GM23338 (cell line): ENCODE measurements around the gene CACNB2.

Source experiments
- CREB1 ChIP-seq: fragments of 250-450 bp; sonication (Bioruptor Pico); IDR thresholded peaks from 2 replicates; pipeline ENCODE4 v1.5.0; 2020; ENCODE audit warnings: low read depth, mild to moderate bottlenecking, moderate library complexity
- CTCF ChIP-seq, 2 experiments: fragments of 200-600 bp in 1 of 2; sonication (generic) in 1 of 2; conservative IDR thresholded peaks; 2 replicates each; pipeline versions ENCODE4 v1.5.1 to v1.6.1; 2016 to 2017; ENCODE audit warnings: antibody characterized with exemption in 2 of 2, low read depth in 2 of 2, mild to moderate bottlenecking in 2 of 2, moderate library complexity in 1 of 2
- EZH2 ChIP-seq: fragments of 200-600 bp; sonication (generic); IDR thresholded peaks from one replicate; pipeline ENCODE4 v1.8.0; 2017; ENCODE audit warnings: antibody characterized with exemption, mild to moderate bottlenecking, low read depth; ENCODE audit not compliant: unreplicated experiment
- JUNB ChIP-seq: IDR thresholded peaks from one replicate; pipeline ENCODE4 v1.6.1; 2016; ENCODE audit warnings: antibody characterized with exemption; ENCODE audit not compliant: unreplicated experiment
- NANOG ChIP-seq: IDR thresholded peaks from 2 replicates; pipeline ENCODE4 v1.6.1; 2016; ENCODE audit warnings: antibody characterized with exemption, borderline replicate concordance
- POLR2AphosphoS5 ChIP-seq: IDR thresholded peaks from 2 replicates; pipeline ENCODE4 v1.6.1; 2016; ENCODE audit warnings: antibody characterized with exemption, low read depth
- REST ChIP-seq: IDR thresholded peaks from one replicate; pipeline ENCODE4 v1.6.1; 2018; ENCODE audit warnings: antibody characterized with exemption; ENCODE audit not compliant: unreplicated experiment
- TF ChIP-seq, protein P1 (sequence below): IDR thresholded peaks from 2 replicates; pipeline ENCODE4 v1.6.1; 2016; ENCODE audit warnings: antibody characterized with exemption

- TF ChIP-seq CTCF (conservative IDR thresholded peaks at IDR 0.05; ENCODE audit: low read depth in 2 of 2) (no peak), CREB1 (no peak), JUNB (no peak), EZH2 (no peak), REST (no peak), POLR2AphosphoS5 (no peak), NANOG (no peak)
- TF ChIP-seq, protein P1, sequence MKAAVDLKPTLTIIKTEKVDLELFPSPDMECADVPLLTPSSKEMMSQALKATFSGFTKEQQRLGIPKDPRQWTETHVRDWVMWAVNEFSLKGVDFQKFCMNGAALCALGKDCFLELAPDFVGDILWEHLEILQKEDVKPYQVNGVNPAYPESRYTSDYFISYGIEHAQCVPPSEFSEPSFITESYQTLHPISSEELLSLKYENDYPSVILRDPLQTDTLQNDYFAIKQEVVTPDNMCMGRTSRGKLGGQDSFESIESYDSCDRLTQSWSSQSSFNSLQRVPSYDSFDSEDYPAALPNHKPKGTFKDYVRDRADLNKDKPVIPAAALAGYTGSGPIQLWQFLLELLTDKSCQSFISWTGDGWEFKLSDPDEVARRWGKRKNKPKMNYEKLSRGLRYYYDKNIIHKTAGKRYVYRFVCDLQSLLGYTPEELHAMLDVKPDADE: no peak
Observed at GRCh38 chr10:18190840-18191239, 50.6 kb downstream of the CACNB2 start.
